Left lobe of liver (tissue), 2 donors: ENCODE measurements around the gene KCNIP1. TPM values are rescaled to one million over a fixed set of nuclear protein-coding genes. Genes with fewer than 3 reads are reported as not detected.
"Not testable (repeated sequence)": the region's sequence is repeated elsewhere in the genome, so short reads cannot be mapped to it uniquely, and the experiment has no call there.

ENCODE experiments used
- ATAC-seq: fragments of 200-7000 bp; cut with Tn5 transposase; one replicate; pipeline ENCODE4 v1.9.1; 2020; ENCODE audit warnings: mild to moderate bottlenecking, moderate library complexity
- DNase-seq: peaks from one replicate; pipeline ENCODE4 v3.0.0-alpha.2; 2020; ENCODE audit warnings: low spot score
- total RNA-seq: library from RNA; stranded (reverse); gene quantifications from one replicate; pipeline ENCODE4 v1.2.1, GENCODE V29; 2021
- donor health status: DM: no; HTN: no; CAD: no; lungs with moderate emphysema.
- donor health status: DM: no; HTN: yes; CAD: no.

Gene KCNIP1
- total RNA-seq, 1 donor from 2014 or later = not detected

DNA sequence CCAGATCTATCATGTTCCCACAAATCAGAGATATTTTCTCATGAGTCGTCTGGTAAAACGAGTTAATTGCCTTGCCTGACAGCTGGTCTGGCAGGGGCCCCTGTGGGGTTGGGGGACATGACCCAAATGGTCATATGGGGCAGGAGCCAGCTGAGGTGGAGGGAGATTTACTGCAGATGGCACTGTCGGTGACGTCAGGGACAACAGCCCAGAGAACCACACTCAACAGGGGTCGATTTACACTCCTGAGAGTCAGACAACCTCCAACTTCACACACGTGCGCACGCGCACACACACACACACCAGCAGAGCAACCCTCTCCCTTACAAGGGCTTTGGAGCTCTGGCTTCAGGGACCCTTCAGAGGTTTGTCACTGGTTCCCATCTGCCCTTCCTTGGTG lies 256.3 kb downstream of the KCNIP1 start:
- no peak for ATAC-seq
- DNase-seq = no peak

GRCh38 chr5:170761048-170761707 lies 257.4 kb downstream of the KCNIP1 start:
- ATAC-seq = no peak
- no peak for DNase-seq

- ATAC-seq (no peak), DNase-seq (no peak)
These were observed 257.9 kb downstream of the KCNIP1 start for GRCh38 chr5:170761708-170762066.

GRCh38 chr5:170762298-170762697 lies 258.5 kb downstream of the KCNIP1 start:
- ATAC-seq, DNase-seq: not testable (repeated sequence)

DNA sequence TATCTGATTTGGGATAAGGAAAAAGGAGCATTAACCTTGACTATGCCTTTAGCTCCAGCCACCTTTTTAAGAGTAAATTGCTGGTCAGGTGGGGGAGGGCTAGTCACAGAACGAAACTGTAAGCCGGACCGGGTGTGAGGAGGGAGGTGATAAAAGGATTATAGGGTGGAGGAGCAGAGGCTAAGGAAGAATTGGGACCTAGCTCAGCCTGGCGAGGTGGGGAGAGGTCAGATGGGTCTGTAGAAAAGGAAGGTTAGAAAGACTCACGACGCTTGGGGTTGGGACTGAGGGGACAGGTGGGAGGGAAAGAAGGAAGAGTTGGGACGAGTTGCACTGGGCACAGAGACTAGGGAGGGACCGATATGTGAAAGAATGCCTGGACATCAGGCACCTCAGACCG lies 262.0 kb downstream of the KCNIP1 start:
- not testable (repeated sequence) for ATAC-seq, DNase-seq

DNA sequence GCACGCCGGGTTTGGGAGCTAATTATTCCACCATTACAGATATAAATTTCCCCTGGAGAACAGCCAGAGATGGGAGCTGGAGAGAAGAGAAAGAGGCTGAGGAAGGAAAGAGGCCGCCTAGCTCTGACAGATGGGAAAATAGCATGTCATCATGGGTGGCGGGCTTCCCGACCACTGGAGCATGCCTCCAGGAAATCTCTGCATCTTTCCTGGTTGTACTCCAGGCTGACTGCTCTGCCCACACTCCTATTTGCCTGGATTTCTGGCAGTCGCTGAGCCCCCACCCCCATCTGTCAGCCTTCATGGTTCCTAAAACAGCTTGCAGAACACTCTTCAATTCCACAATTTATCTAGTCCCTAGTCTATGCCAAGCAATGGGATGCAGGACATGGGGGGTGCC lies 265.4 kb downstream of the KCNIP1 start:
- no peak for ATAC-seq
- DNase-seq = no peak

- no peak for DNase-seq
These were observed 266.1 kb downstream of the KCNIP1 start for GRCh38 chr5:170769898-170770416.

GRCh38 chr5:170771496-170771895 lies 267.7 kb downstream of the KCNIP1 start:
- DNase-seq = no peak
- no peak for ATAC-seq

More at GRCh38 chr5:170769898-170770416, 266.1 kb downstream of the KCNIP1 start:
- ATAC-seq = no peak

- ATAC-seq (no peak), DNase-seq (no peak)
These were observed 269.5 kb downstream of the KCNIP1 start for GRCh38 chr5:170773024-170773985.

DNA sequence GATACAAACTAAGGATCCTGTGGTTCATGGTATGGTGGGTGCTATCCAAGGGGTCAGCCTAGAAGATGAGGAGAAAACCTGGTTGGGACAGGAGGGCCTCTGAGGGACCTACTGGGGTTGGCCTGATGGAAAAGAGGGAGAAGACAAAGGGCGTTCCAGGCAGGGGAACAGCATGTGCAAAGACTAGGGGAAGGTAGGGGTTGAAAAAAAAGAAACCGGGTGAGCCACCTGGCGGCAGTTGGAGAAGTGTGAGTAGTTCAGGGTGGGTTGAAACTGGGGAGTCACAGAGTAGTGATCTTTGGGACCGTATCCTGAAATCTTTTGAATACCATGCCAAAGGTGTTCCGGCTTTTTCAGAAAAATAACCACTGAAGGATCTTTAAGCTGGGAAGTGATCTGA lies 271.0 kb downstream of the KCNIP1 start:
- ATAC-seq (no peak), DNase-seq (no peak)

DNA sequence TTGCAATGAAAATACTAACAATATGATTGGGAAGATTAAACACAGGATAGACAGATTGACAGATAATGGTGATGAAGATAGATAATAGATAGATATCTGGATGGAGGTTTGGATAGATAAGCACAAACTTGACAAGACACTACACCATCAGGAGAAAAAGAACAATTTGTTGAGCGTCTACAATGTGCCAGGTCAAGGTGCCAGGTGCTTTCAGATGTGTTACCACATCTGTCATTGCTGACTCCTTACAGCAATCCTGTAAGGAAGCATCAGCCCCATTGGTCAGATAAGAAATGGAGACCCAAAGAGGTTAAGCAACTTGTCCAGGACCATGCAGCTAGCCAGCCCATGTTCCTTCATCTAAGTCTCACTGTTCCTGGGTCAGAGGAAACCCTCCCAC lies 278.1 kb downstream of the KCNIP1 start:
- ATAC-seq (no peak), DNase-seq (no peak)

- DNase-seq = no peak
- ATAC-seq = no peak
These were observed 278.6 kb downstream of the KCNIP1 start for GRCh38 chr5:170782438-170782837.

DNA sequence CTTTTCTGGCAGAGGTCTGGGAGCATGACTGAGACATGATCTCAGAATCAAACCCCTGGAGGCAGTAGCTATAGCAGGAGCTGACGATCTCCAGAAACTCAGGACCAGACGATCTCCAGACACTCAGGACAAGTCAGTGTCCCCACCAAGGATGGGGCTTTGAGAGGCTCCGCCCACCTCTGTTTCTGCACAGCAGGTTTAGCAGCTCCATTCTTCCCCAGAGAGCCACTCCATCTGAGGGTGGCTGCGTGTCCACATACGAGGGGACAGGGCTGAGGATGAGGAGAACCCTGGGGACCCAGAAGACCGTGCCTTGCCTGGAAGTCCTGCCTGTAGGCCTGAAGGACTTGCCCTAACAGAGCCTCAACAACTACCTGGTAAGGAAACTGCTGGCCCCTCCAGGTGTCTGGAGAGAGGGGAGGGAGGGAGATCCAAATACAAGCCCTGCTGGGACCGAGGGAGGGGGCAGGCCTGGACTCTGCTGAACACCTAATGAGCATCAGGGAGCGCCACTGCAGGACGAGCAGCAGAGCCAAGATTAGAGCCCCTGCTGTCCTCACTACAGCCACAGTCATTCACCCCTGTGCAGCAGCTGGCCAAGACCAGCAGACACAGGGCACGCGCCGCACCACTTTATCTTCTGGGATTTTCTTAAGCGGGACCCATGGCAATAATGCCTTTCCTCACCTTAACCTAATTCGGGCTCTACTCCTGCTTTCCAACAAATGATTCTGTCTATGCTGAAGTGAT lies 279.9 kb downstream of the KCNIP1 start, which contains the start of gene GABRP:
Gene GABRP (plus strand): TSS at position 228 of the 750 bp plus-strand sequence. CDS start 4,891 bp downstream, outside the sequence.
- ATAC-seq (no peak), DNase-seq (no peak)

- ATAC-seq = no peak
These were observed 281.6 kb downstream of the KCNIP1 start for GRCh38 chr5:170785416-170785815.

More at GRCh38 chr5:170785416-170785815, 281.6 kb downstream of the KCNIP1 start:
- DNase-seq = no peak

Other genes starting within 250 kb of the KCNIP1 start
- gene LCP2, start 206.2 kb upstream of the KCNIP1 start, total RNA-seq = 7.3 TPM
- gene KCNMB1, start 114.7 kb upstream of the KCNIP1 start, total RNA-seq = 0.23 TPM